Left lung (tissue), 14 donors: ENCODE results near the gene CYSLTR2. TPM values are rescaled to one million over a fixed set of nuclear protein-coding genes. Genes with fewer than 3 reads are reported as not detected.

Source experiments
- ATAC-seq: fragments of 200-7000 bp; cut with Tn5 transposase; one replicate; pipeline ENCODE4 v1.9.1; 2020; ENCODE audit warnings: moderate library complexity
- DNase-seq, 4 donors: peaks; one replicate each; pipeline ENCODE4 v3.0.0-alpha.2; 2013 to 2020
- H3K27ac ChIP-seq, 2 donors: fragments of 200-600 bp; sonication (generic) in 1 of 2; one replicate each; pipeline versions ENCODE4 v1.5.0 to v1.8.0; 2020 to 2021
- H3K27me3 ChIP-seq, 2 donors: fragments of 200-600 bp; sonication (generic) in 1 of 2; one replicate each; pipeline versions ENCODE4 v1.5.0 to v1.8.0; 2020 to 2021
- H3K36me3 ChIP-seq, 2 donors: fragments of 200-600 bp; sonication (generic) in 1 of 2; one replicate each; pipeline versions ENCODE4 v1.5.0 to v1.8.0; 2020 to 2021
- H3K4me1 ChIP-seq, 2 donors: fragments of 200-600 bp; one replicate each; pipeline ENCODE4 v1.8.0; 2021
- H3K4me3 ChIP-seq, 2 donors: fragments of 200-600 bp; sonication (generic) in 1 of 2; one replicate each; pipeline versions ENCODE4 v1.5.0 to v1.8.0; 2020 to 2021; ENCODE audit warnings: mild to moderate bottlenecking in 1 of 2
- H3K9me3 ChIP-seq, 2 donors: fragments of 200-600 bp; sonication (generic) in 1 of 2; one replicate each; pipeline versions ENCODE4 v1.5.0 to v1.8.0; 2020 to 2021
- CTCF ChIP-seq, 2 donors: fragments of 200-600 bp; sonication (generic) in 1 of 2; IDR thresholded peaks; one replicate each; pipeline versions ENCODE4 v1.5.0 to v1.8.0; 2021; ENCODE audit warnings: antibody characterized with exemption in 2 of 2
- intact Hi-C, 2 donors: fragments of 100-400 bp; cut with DNase I; formaldehyde crosslinking; loops; one replicate each; pipeline versions ENCODE4 v1.11.2 to v1.14.2; 2022
- long read RNA-seq, 12 donors: library from polyadenylated mRNA in 2 of 12; unstranded in 2 of 12; transcript quantifications; one replicate each; pipeline ENCODE4 v2.0.0 and lab custom pipeline, GENCODE V29; 2019 to 2026
- polyA plus RNA-seq, 6 donors: library from polyadenylated mRNA; unstranded; fragments of 120-200 nt; gene quantifications; one replicate each; pipeline ENCODE4 v1.2.1, GENCODE V29; 2013; ENCODE audit not compliant: insufficient read length in 6 of 6
- total RNA-seq, 2 donors: library from RNA; stranded (reverse); fragmentation: NEBNext Ultra II Directional; extraction: Animal tissue kit (Norgen Biotek cat#: 25700); gene quantifications; one replicate each; pipeline ENCODE4 v1.2.1, GENCODE V29; 2021
- donor health status: DM: no; HTN: yes; CAD: no.
- donor health status: DM: no; HTN: no; CAD: no.

CYSLTR2 gene
- total RNA-seq: 1 to 10 TPM in 1 of 2 donors, under 1 TPM in 1; 0.99 to 1.2 TPM
- under 1 TPM; 0.21 to 0.58 (median 0.34) TPM for polyA plus RNA-seq
- long read RNA-seq, donor 1: 0 reads
- long read RNA-seq, donor 2: 0 reads
- long read RNA-seq, donor 3: 0 reads
- long read RNA-seq, donor 4: 0 reads
- long read RNA-seq, donor 5: 0 reads
- long read RNA-seq, donor 6: 0 reads
- long read RNA-seq, donor 7: 0 reads
- long read RNA-seq, donor 8: 0 reads
- long read RNA-seq, donor 9: 0 reads
- long read RNA-seq, donor 10: 0 reads
- long read RNA-seq, donor 11, full-length matches to known transcripts: 3 of 3 reads
- long read RNA-seq, donor 11, partial matches to known transcripts: 0 of 3 reads
- long read RNA-seq, donor 11, other reads (novel, unspliced or antisense): 0 of 3 reads
- long read RNA-seq, donor 12: 0 reads

GRCh38 chr13:48653472-48653939 is at the start of gene CYSLTR2:
Gene CYSLTR2 (plus strand): TSS chr13:48653929. CDS start chr13:48706818, 52,889 bp downstream.
- ATAC-seq (peak; percentile 82), DNase-seq (peak in 2 of 4 donors; percentile 46 to 70)
- Histone ChIP-seq H3K27ac (peak within 1 kb of the TSS in 1 of 2 donors; percentile 71), H3K9me3 (no peaks in the 10 kb centered on the region), H3K4me1 (peaks cover 12 to 15% of the 10 kb centered on the region in 2 donors), H3K4me3 (no peak within 1 kb of the TSS), H3K36me3 (no peaks in the 10 kb centered on the region), H3K27me3 (no peaks in the 10 kb centered on the region)
- no peak for TF ChIP-seq CTCF (IDR thresholded peaks at IDR 0.05)
- intact Hi-C loops: no loop called here

GRCh38 chr13:48615049-48615448 is 38.7 kb upstream of the CYSLTR2 start:
- Histone ChIP-seq H3K4me3 (no peak overlapping the region), H3K27me3 (no peaks in the 10 kb centered on the region), H3K9me3 (peaks cover 0 to 22% of the 10 kb centered on the region in 2 donors), H3K36me3 (no peaks in the 10 kb centered on the region), H3K27ac (no peak overlapping the region), H3K4me1 (no peaks in the 10 kb centered on the region)
- DNase-seq: no peak
- TF ChIP-seq CTCF (IDR thresholded peaks at IDR 0.05): no peak
- no peak for ATAC-seq
- intact Hi-C loops: no loop called here

GRCh38 chr13:48618937-48619336 is 34.8 kb upstream of the CYSLTR2 start:
- no peaks in the 10 kb centered on the region for H3K4me1 ChIP-seq
- no peaks in the 10 kb centered on the region for H3K27me3 ChIP-seq
- intact Hi-C loops: no loop called here
- H3K4me3 ChIP-seq: no peak overlapping the region
- no peak for ATAC-seq
- peaks cover 0 to 45% of the 10 kb centered on the region in 2 donors for H3K9me3 ChIP-seq
- no peak overlapping the region for H3K27ac ChIP-seq
- no peaks in the 10 kb centered on the region for H3K36me3 ChIP-seq
- no peak for DNase-seq
- TF ChIP-seq CTCF (IDR thresholded peaks at IDR 0.05): no peak

GRCh38 chr13:48621056-48621455 is 32.7 kb upstream of the CYSLTR2 start:
- H3K36me3 ChIP-seq: no peaks in the 10 kb centered on the region
- DNase-seq (no peak), ATAC-seq (no peak)
- peaks cover 0 to 45% of the 10 kb centered on the region in 2 donors for H3K9me3 ChIP-seq
- no peak overlapping the region for H3K27ac ChIP-seq
- H3K4me1 ChIP-seq: peaks cover 0 to 8% of the 10 kb centered on the region in 2 donors
- no peak for TF ChIP-seq CTCF (IDR thresholded peaks at IDR 0.05)
- no peaks in the 10 kb centered on the region for H3K27me3 ChIP-seq
- intact Hi-C loops: no loop called here
- no peak overlapping the region for H3K4me3 ChIP-seq

GRCh38 chr13:48624016-48624415 is 29.7 kb upstream of the CYSLTR2 start:
- Histone ChIP-seq H3K9me3 (peaks cover 0 to 33% of the 10 kb centered on the region in 2 donors), H3K4me1 (peaks cover 0 to 8% of the 10 kb centered on the region in 2 donors), H3K27me3 (no peaks in the 10 kb centered on the region), H3K36me3 (no peaks in the 10 kb centered on the region), H3K27ac (no peak overlapping the region), H3K4me3 (no peak overlapping the region)
- DNase-seq (no peak), ATAC-seq (no peak)
- no peak for TF ChIP-seq CTCF (IDR thresholded peaks at IDR 0.05)
- intact Hi-C loops: no loop called here
